G401.6 (cell line): ENCODE measurements around the gene NUP42.
A peak's percentile ranks its signal among the peaks of the same experiment; 100 is the strongest.
"Not testable (repeated sequence)": the region's sequence is repeated elsewhere in the genome, so short reads cannot be mapped to it uniquely, and the experiment has no call there.

Experiments used
- FAIRE-seq: peaks from 2 replicates; lab custom pipeline; 2012; peaks lifted over from hg19 to GRCh38; lab: Jason Lieb, UNC

Gene NUP42

GRCh38 chr7:23205577-23205908, 23.7 kb downstream of the NUP42 start:
- peak; percentile 51 for FAIRE-seq

- FAIRE-seq, result no peak
These were observed 24.3 kb downstream of the NUP42 start for GRCh38 chr7:23205909-23206767.

- no peak for FAIRE-seq
These were observed 25.2 kb downstream of the NUP42 start for GRCh38 chr7:23207021-23207420.

- peak; percentile 30 for FAIRE-seq
These were observed 26.0 kb downstream of the NUP42 start for GRCh38 chr7:23207884-23208283.

- FAIRE-seq, result no peak
These were observed 26.5 kb downstream of the NUP42 start for GRCh38 chr7:23208316-23208715.

- no peak for FAIRE-seq
These were observed 28.7 kb downstream of the NUP42 start for GRCh38 chr7:23210506-23210905.

- FAIRE-seq, result no peak
These were observed 29.7 kb downstream of the NUP42 start for GRCh38 chr7:23211589-23211988.

GRCh38 chr7:23212395-23212794, 30.5 kb downstream of the NUP42 start:
- no peak for FAIRE-seq

- FAIRE-seq, result no peak
These were observed 31.0 kb downstream of the NUP42 start for GRCh38 chr7:23212841-23213240.

- FAIRE-seq, result no peak
These were observed 31.9 kb downstream of the NUP42 start for GRCh38 chr7:23213755-23214154.

GRCh38 chr7:23214423-23214822, 32.6 kb downstream of the NUP42 start:
- no peak for FAIRE-seq

- no peak for FAIRE-seq
These were observed 33.1 kb downstream of the NUP42 start for GRCh38 chr7:23214938-23215337.

GRCh38 chr7:23216021-23216420, 34.2 kb downstream of the NUP42 start:
- FAIRE-seq, result no peak

- no peak for FAIRE-seq
These were observed 36.3 kb downstream of the NUP42 start for GRCh38 chr7:23218196-23218595.

- FAIRE-seq, result no peak
These were observed 39.0 kb downstream of the NUP42 start for GRCh38 chr7:23220690-23221305.

- no peak for FAIRE-seq
These were observed 40.7 kb downstream of the NUP42 start for GRCh38 chr7:23222439-23223030.

GRCh38 chr7:23224364-23224763, 42.5 kb downstream of the NUP42 start:
- FAIRE-seq, result not testable (repeated sequence)

- no peak for FAIRE-seq
These were observed 45.1 kb downstream of the NUP42 start for GRCh38 chr7:23226844-23227450.

GRCh38 chr7:23228412-23228811, 46.6 kb downstream of the NUP42 start:
- peak; percentile 23 for FAIRE-seq

- no peak for FAIRE-seq
These were observed 48.8 kb downstream of the NUP42 start for GRCh38 chr7:23230641-23231101.

- FAIRE-seq, result no peak
These were observed 51.1 kb downstream of the NUP42 start for GRCh38 chr7:23232966-23233365.

- peak; percentile 88 for FAIRE-seq
These were observed 52.9 kb downstream of the NUP42 start for GRCh38 chr7:23234569-23235296.
